T-cell (primary cell): ENCODE results near the gene ZNF148. TPM values are rescaled to one million over a fixed set of nuclear protein-coding genes. Genes with fewer than 3 reads are reported as not detected.

Experiments
- ATAC-seq, 4 experiments: fragments of 200-7000 bp in 3 of 4; fragments of 150-1000 bp in 1 of 4; cut with Tn5 transposase; replicated peaks in 1 of 4; 1 replicate in 3 of 4; 2 replicates in 1 of 4; pipeline ENCODE4 v1.10.0; 2021; ENCODE audit warnings: moderate library complexity in 3 of 4, mild to moderate bottlenecking in 2 of 4, moderate number of reproducible peaks in 1 of 4
- CTCF ChIA-PET, 2 donors: fragments of 300-600 bp; sonication (Branson Sonifier 250); formaldehyde crosslinking; loops; one replicate each; lab custom pipeline; 2022; ENCODE audit warnings: antibody characterized with exemption in 2 of 2; lab: Charles Lee
- POLR2A ChIA-PET, 2 donors: fragments of 300-600 bp; sonication (Branson Sonifier 250); formaldehyde crosslinking; loops; one replicate each; lab custom pipeline; 2022; ENCODE audit warnings: antibody characterized with exemption in 2 of 2; lab: Charles Lee
- DNase-seq, 35 experiments: peaks; one replicate each; pipeline versions ENCODE4 v3.0.0 to v3.0.0-alpha.2; 2013 to 2023
- H3K27ac ChIP-seq: one replicate; pipeline ENCODE4 v1.5.1; 2013; ENCODE audit warnings: low read length
- H3K27me3 ChIP-seq, 2 experiments: replicated peaks in 1 of 2; 1 replicate in 1 of 2; 2 replicates in 1 of 2; pipeline versions ENCODE4 v1.6.1 to v1.7.0; 2013; ENCODE audit warnings: low read length in 1 of 2, mixed read lengths in 1 of 2; ENCODE audit not compliant: control insufficient read depth in 2 of 2, insufficient read depth in 2 of 2; ENCODE audit errors: extremely low read depth in 1 of 2
- H3K36me3 ChIP-seq, 2 donors: 1 replicate in 1 of 2; 2 replicates in 1 of 2; pipeline versions ENCODE4 v1.6.1 to v1.7.0; 2013; ENCODE audit warnings: low read length in 1 of 2; ENCODE audit not compliant: control insufficient read depth in 2 of 2, insufficient read depth in 1 of 2; ENCODE audit errors: extremely low read depth in 1 of 2
- H3K4me1 ChIP-seq, 2 experiments: 1 replicate in 1 of 2; 2 replicates in 1 of 2; pipeline versions ENCODE4 v1.6.1 to v1.7.0; 2013; ENCODE audit warnings: low read length in 2 of 2, mixed read lengths in 1 of 2; ENCODE audit not compliant: insufficient read depth in 2 of 2, control insufficient read depth in 1 of 2; ENCODE audit errors: extremely low read depth in 1 of 2
- H3K4me3 ChIP-seq, 2 donors: 1 replicate in 1 of 2; 2 replicates in 1 of 2; pipeline versions ENCODE4 v1.5.1 to v1.7.0; 2013; ENCODE audit warnings: mild to moderate bottlenecking in 2 of 2, low read length in 1 of 2, moderate library complexity in 1 of 2; ENCODE audit not compliant: control insufficient read depth in 1 of 2; ENCODE audit errors: extremely low read depth in 1 of 2
- H3K9me3 ChIP-seq: 2 replicates; pipeline ENCODE4 v1.7.0; 2013
- H3K27ac Mint-ChIP-seq, 2 donors: one replicate each; pipeline ENCODE4 v1.8.0; 2020 to 2021; ENCODE audit warnings: mild to moderate bottlenecking in 2 of 2, mixed read lengths in 2 of 2
- H3K27me3 Mint-ChIP-seq, 2 donors: one replicate each; pipeline ENCODE4 v1.8.0; 2021 to 2022; ENCODE audit warnings: mixed read lengths in 2 of 2
- H3K36me3 Mint-ChIP-seq: one replicate; pipeline ENCODE4 v1.8.0; 2021; ENCODE audit warnings: mixed read lengths
- H3K4me1 Mint-ChIP-seq, 3 donors: one replicate each; pipeline ENCODE4 v1.8.0; 2020 to 2022; ENCODE audit warnings: mixed read lengths in 3 of 3, mild to moderate bottlenecking in 1 of 3
- H3K4me3 Mint-ChIP-seq, 3 donors: one replicate each; pipeline ENCODE4 v1.8.0; 2020 to 2022; ENCODE audit warnings: mild to moderate bottlenecking in 3 of 3, mixed read lengths in 3 of 3, moderate library complexity in 3 of 3
- H3K9me3 Mint-ChIP-seq, 3 donors: one replicate each; pipeline ENCODE4 v1.8.0; 2020 to 2022; ENCODE audit warnings: mixed read lengths in 3 of 3
- WGBS: methylation state at CpG from one replicate; pipeline ENCODE4 v1.1.5; 2013; ENCODE audit warnings: missing lambda C conversion rate; ENCODE audit not compliant: insufficient coverage; 5-methylcytosine and 5-hydroxymethylcytosine counted together
- total RNA-seq, 35 experiments: library from RNA in 6 of 35; stranded (reverse) in 6 of 35; fragments of 120-200 nt in 1 of 35; gene quantifications; one replicate each; pipeline versions ENCODE4 v1.2.1 to v1.2.4 and lab custom pipeline; 2013 to 2026

ZNF148 gene
- total RNA-seq, 5 donors from 2014 or later (not counting 1 experiment from before 2014, with no cell fraction given), result 46.5 to 50.6 (median 50.4) TPM

DNA sequence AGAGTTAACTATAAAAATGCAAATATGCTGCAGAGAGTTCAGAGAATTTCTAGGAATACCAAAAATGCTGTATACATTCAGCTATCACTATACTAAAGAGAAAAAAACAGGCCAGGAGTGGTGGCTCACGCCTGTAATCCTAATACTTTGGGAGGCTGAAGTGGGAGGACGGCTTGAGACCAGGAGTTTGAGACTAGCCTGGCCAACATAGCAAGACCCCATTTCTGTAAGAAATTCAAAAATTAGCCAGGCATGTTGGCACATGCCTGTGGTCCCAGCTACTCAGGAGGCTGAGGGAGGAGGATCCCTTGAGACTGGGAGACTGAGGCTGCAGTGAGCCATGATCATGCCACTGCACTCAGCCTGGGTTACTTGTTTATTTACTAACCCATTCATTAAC, 87.9 kb downstream of the ZNF148 start:
- no CpG with 5 or more reads among the region's 2 CpGs for WGBS
- Histone ChIP-seq H3K9me3 (no peaks in the 10 kb centered on the region), H3K27me3 (no peaks in the 10 kb centered on the region), H3K36me3 (peaks cover 0 to 11% of the 10 kb centered on the region in 2 donors), H3K4me1 (no peaks in the 10 kb centered on the region), H3K27ac (no peak overlapping the region), H3K4me3 (no peak overlapping the region)
- POLR2A ChIA-PET, result no interaction called here
- H3K27ac Mint-ChIP-seq, result no peak overlapping the region
- peaks cover 38% of the 10 kb centered on the region for H3K36me3 Mint-ChIP-seq
- CTCF ChIA-PET, result interaction anchor here in 1 of 2 donors (0.6 kb wide), 1 partner anchor 51 kb away, joined by 3 read pairs; no protein-coding TSS in a partner anchor
- no peak for DNase-seq
- H3K27me3 Mint-ChIP-seq, result no peaks in the 10 kb centered on the region
- peaks cover 42 to 62% (median 56%) of the 10 kb centered on the region in 3 donors for H3K4me1 Mint-ChIP-seq
- no peak for ATAC-seq
- no peaks in the 10 kb centered on the region for H3K9me3 Mint-ChIP-seq
- no peak overlapping the region for H3K4me3 Mint-ChIP-seq

DNA sequence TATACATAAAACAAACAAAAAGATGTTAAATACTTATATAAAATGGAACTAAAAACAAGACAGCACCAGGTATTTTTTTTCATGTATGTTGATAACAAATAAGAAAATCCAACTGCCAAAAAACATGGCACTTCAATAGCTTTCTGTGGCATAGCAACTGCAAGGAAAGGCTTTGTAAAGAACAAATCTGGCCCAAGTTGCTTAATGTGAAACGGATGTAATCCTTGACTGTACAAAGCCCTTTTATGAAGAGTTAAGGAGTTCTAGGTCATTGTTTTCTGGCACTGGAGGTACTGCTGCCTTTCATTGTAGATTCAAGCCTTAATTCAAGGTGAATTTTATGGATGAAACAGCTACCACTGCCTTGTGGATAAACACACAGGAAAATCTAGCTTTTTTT, 93.7 kb downstream of the ZNF148 start:
- CTCF ChIA-PET, result no interaction called here
- no peak for DNase-seq
- WGBS, result 100% methylated on average over 1 of the region's 1 CpG
- Histone ChIP-seq H3K36me3 (peaks cover 0 to 8% of the 10 kb centered on the region in 2 donors), H3K27me3 (no peaks in the 10 kb centered on the region), H3K4me3 (no peak overlapping the region), H3K4me1 (no peaks in the 10 kb centered on the region), H3K9me3 (no peaks in the 10 kb centered on the region), H3K27ac (no peak overlapping the region)
- H3K27ac Mint-ChIP-seq, result no peak overlapping the region
- H3K4me1 Mint-ChIP-seq, result peaks cover 21 to 33% (median 21%) of the 10 kb centered on the region in 3 donors
- POLR2A ChIA-PET, result interaction anchor here in 1 of 2 donors (0.6 kb wide), 1 partner anchor 94 kb away, joined by 6 read pairs; the partner anchor contains the start of gene ZNF148
- ATAC-seq, result no peak
- no peaks in the 10 kb centered on the region for H3K9me3 Mint-ChIP-seq
- no peak overlapping the region for H3K4me3 Mint-ChIP-seq
- H3K27me3 Mint-ChIP-seq, result no peaks in the 10 kb centered on the region
- H3K36me3 Mint-ChIP-seq, result peaks cover 44% of the 10 kb centered on the region

DNA sequence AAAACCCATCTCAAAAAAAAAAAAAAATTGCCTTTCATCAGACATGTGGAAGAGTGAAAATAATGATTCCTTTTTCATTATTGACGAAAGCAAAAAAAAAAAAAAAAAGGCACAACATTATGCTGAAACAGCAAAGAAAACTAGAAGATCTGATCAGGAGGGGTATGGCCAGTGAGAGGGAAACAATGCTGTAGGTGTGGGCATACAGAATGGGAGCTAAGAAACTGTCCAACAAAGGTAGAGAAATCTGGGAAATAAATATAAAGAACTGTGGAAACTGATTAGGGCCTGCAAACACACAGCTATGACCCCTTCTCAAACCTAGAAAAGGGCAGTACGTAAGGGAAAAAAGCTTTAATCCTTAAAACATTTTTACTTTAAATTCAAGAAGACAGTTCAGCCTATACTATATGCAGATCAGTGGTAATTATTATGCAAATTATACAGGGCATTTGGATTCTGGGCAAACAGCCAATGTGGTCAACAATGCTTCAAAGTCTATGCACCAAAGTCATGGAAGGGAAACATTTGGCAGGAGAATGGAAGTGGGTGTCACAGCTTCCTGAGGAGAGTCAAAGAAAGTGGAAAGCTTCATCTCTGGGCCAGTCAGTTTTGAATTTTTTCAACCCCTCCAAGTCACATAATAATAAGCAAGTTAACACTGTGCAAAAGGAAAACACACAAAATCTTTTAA, 94.3 kb downstream of the ZNF148 start:
- Mint-ChIP-seq H3K4me3 (no peak overlapping the region), H3K4me1 (peaks cover 21 to 29% (median 21%) of the 10 kb centered on the region in 3 donors), H3K36me3 (peaks cover 46% of the 10 kb centered on the region), H3K9me3 (no peaks in the 10 kb centered on the region), H3K27me3 (no peaks in the 10 kb centered on the region), H3K27ac (no peak overlapping the region)
- WGBS, result no CpG with 5 or more reads among the region's 2 CpGs
- Histone ChIP-seq H3K27me3 (no peaks in the 10 kb centered on the region), H3K9me3 (no peaks in the 10 kb centered on the region), H3K36me3 (peaks cover 0 to 8% of the 10 kb centered on the region in 2 donors), H3K4me1 (no peaks in the 10 kb centered on the region), H3K27ac (no peak overlapping the region), H3K4me3 (no peak overlapping the region)
- ChIA-PET POLR2A (no interaction called here), CTCF (interaction anchor here in 1 of 2 donors (0.6 kb wide), 1 partner anchor 271 kb away, joined by 3 read pairs; no protein-coding TSS in a partner anchor)
- DNase-seq (no peak), ATAC-seq (no peak)

DNA sequence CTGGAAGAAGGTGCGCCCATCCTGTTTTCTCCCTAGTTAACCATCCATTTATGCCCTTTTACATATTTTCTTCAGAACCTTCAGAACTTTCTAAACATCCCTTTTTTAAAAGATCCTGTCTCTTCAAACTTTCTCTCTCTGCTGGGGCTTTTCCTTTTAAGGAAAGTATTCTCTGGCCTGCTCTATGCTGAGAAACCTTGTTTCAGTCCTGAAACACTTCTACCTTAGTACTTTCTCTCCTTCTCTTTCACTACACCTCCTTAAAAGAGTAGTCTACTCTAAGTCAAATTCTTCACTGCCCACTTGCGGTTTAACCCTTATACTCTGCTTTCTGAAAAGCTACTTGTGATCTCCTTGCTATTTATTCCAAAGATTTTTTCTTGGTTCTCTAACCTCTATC, 97.0 kb downstream of the ZNF148 start:
- Mint-ChIP-seq H3K36me3 (peaks cover 43% of the 10 kb centered on the region), H3K4me1 (peaks cover 5 to 15% (median 11%) of the 10 kb centered on the region in 3 donors), H3K4me3 (no peak overlapping the region), H3K27me3 (no peaks in the 10 kb centered on the region), H3K27ac (no peak overlapping the region), H3K9me3 (no peaks in the 10 kb centered on the region)
- CTCF ChIA-PET, result no interaction called here
- no peak overlapping the region for H3K4me3 ChIP-seq
- WGBS, result 96% methylated on average over 2 of the region's 2 CpGs
- H3K4me1 ChIP-seq, result no peaks in the 10 kb centered on the region
- H3K36me3 ChIP-seq, result peaks cover 0 to 10% of the 10 kb centered on the region in 2 donors
- POLR2A ChIA-PET, result no interaction called here
- DNase-seq (no peak), ATAC-seq (no peak)
- no peaks in the 10 kb centered on the region for H3K27me3 ChIP-seq
- H3K27ac ChIP-seq, result no peak overlapping the region
- H3K9me3 ChIP-seq, result no peaks in the 10 kb centered on the region

DNA sequence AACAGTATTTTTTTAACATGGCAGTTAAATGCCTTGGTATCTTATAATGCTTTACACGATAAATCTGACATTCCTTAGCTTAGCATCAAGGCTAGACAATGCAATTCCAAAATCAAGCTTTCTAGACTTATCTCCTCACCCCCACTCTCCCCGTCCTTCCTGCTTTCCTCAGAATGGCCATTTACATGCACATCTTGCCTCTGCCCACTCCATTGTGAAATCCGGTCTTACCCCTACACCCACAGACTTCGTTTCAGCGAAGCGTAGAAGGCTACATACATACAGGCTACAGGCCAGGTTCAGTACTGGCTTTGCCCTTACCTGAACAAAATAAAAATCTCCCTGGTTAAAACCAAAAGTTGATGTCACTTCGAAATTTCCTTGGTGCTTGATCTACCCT, 104.0 kb downstream of the ZNF148 start:
- POLR2A ChIA-PET, result interaction anchor here (0.6 to 0.7 kb wide), 3 partner anchors 8 to 10 kb away, joined by 3 to 4 read pairs (median 3); no protein-coding TSS in a partner anchor

DNA sequence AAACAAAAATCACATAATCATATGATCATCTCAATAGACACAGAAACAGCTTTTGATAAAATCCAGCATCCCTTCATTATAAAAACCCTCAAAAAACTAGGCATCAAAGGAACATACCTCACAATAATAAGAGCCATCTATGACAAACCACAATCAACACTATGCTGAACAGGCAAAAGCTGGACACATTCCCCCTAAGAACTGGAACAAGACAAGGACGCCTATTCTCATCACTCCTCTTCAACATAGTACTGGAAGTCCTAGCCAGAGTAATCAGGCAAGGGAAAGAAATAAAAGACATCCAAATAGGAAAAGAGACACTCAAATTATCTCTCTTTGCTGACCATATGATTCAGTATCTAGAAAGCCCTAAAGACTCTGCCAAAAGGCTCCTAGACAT, 107.7 kb downstream of the ZNF148 start:
- H3K27me3 ChIP-seq, result no peaks in the 10 kb centered on the region
- H3K9me3 ChIP-seq, result no peaks in the 10 kb centered on the region
- POLR2A ChIA-PET, result no interaction called here
- Mint-ChIP-seq H3K27me3 (no peaks in the 10 kb centered on the region), H3K9me3 (no peaks in the 10 kb centered on the region), H3K27ac (no peak overlapping the region), H3K4me3 (no peak overlapping the region), H3K36me3 (peaks cover 51% of the 10 kb centered on the region), H3K4me1 (peaks cover 26 to 33% (median 30%) of the 10 kb centered on the region in 3 donors)
- ATAC-seq (no peak), DNase-seq (no peak)
- H3K27ac ChIP-seq, result no peak overlapping the region
- CTCF ChIA-PET, result no interaction called here
- H3K4me3 ChIP-seq, result no peak overlapping the region
- H3K36me3 ChIP-seq, result peaks cover 0 to 8% of the 10 kb centered on the region in 2 donors
- H3K4me1 ChIP-seq, result no peaks in the 10 kb centered on the region
- WGBS, result 100% methylated on average over 1 of the region's 1 CpG

More for the DNA sequence above, 104.0 kb downstream of the ZNF148 start:
- Histone ChIP-seq H3K4me1 (no peaks in the 10 kb centered on the region), H3K36me3 (peaks cover 0 to 7% of the 10 kb centered on the region in 2 donors), H3K4me3 (no peak overlapping the region), H3K27me3 (no peaks in the 10 kb centered on the region), H3K27ac (no peak overlapping the region), H3K9me3 (no peaks in the 10 kb centered on the region)
- Mint-ChIP-seq H3K4me3 (no peak overlapping the region), H3K27me3 (no peaks in the 10 kb centered on the region), H3K27ac (no peak overlapping the region), H3K4me1 (peaks cover 21 to 27% (median 22%) of the 10 kb centered on the region in 3 donors), H3K9me3 (no peaks in the 10 kb centered on the region), H3K36me3 (peaks cover 47% of the 10 kb centered on the region)
- DNase-seq, result no peak
- 87% methylated on average over 6 of the region's 7 CpGs for WGBS
- CTCF ChIA-PET, result no interaction called here
- no peak for ATAC-seq
